Natural killer cell (primary cell): ENCODE measurements around the gene IL10RA. TPM values are rescaled to one million over a fixed set of nuclear protein-coding genes. Genes with fewer than 3 reads are reported as not detected.
A peak's percentile ranks its signal among the peaks of the same experiment; 100 is the strongest.

Experiments used
- ATAC-seq, 3 donors: fragments of 150-1000 bp in 2 of 3; fragments of 200-7000 bp in 1 of 3; cut with Tn5 transposase; 1 replicate in 1 of 3; 2 replicates in 2 of 3; pipeline ENCODE4 v1.10.0; 2021; ENCODE audit warnings: mild to moderate bottlenecking in 2 of 3, moderate library complexity in 2 of 3
- DNase-seq, 2 donors: peaks; one replicate each; pipeline versions ENCODE4 v3.0.0 to v3.0.0-alpha.2; 2013 to 2021; ENCODE audit warnings: mixed read lengths in 1 of 2
- H3K27ac ChIP-seq: one replicate; pipeline ENCODE4 v1.5.1; 2013; ENCODE audit warnings: mild to moderate bottlenecking, low read length
- H3K27me3 ChIP-seq: one replicate; pipeline ENCODE4 v1.6.1; 2013; ENCODE audit warnings: low read length; ENCODE audit not compliant: control insufficient read depth, insufficient read depth
- H3K36me3 ChIP-seq: one replicate; pipeline ENCODE4 v1.6.1; 2013; ENCODE audit warnings: low read length; ENCODE audit not compliant: control insufficient read depth, insufficient read depth
- H3K4me1 ChIP-seq: one replicate; pipeline ENCODE4 v1.6.1; 2013; ENCODE audit warnings: low read length; ENCODE audit not compliant: control insufficient read depth, insufficient read depth
- H3K4me3 ChIP-seq: one replicate; pipeline ENCODE4 v1.5.1; 2013; ENCODE audit warnings: low read length
- H3K9me3 ChIP-seq: one replicate; pipeline ENCODE4 v1.6.1; 2013; ENCODE audit warnings: low read length; ENCODE audit not compliant: control insufficient read depth, insufficient read depth
- H3K27ac Mint-ChIP-seq, 2 donors: one replicate each; pipeline ENCODE4 v1.8.0; 2022; ENCODE audit warnings: mild to moderate bottlenecking in 2 of 2, mixed read lengths in 2 of 2, moderate library complexity in 1 of 2
- H3K27me3 Mint-ChIP-seq, 2 donors: one replicate each; pipeline ENCODE4 v1.8.0; 2022; ENCODE audit warnings: low read depth in 2 of 2, mixed read lengths in 2 of 2
- H3K36me3 Mint-ChIP-seq: one replicate; pipeline ENCODE4 v1.8.0; 2022; ENCODE audit warnings: mixed read lengths
- H3K4me1 Mint-ChIP-seq, 2 donors: one replicate each; pipeline ENCODE4 v1.8.0; 2022; ENCODE audit warnings: mixed read lengths in 2 of 2
- H3K4me3 Mint-ChIP-seq: one replicate; pipeline ENCODE4 v1.8.0; 2022; ENCODE audit warnings: mild to moderate bottlenecking, moderate library complexity, mixed read lengths
- H3K9me3 Mint-ChIP-seq, 2 donors: one replicate each; pipeline ENCODE4 v1.8.0; 2022; ENCODE audit warnings: mixed read lengths in 2 of 2
- CTCF ChIP-seq: fragments of 200-600 bp; IDR thresholded peaks from one replicate; pipeline ENCODE4 v1.8.0; 2022; ENCODE audit warnings: antibody characterized with exemption
- WGBS: methylation state at CpG from one replicate; pipeline ENCODE4 v1.1.7; 2013; ENCODE audit warnings: missing lambda C conversion rate; ENCODE audit not compliant: insufficient coverage; 5-methylcytosine and 5-hydroxymethylcytosine counted together
- intact Hi-C: fragments of 100-400 bp; cut with micrococcal nuclease; formaldehyde crosslinking; loops from one replicate; pipeline ENCODE4 v1.14.2; 2022
- total RNA-seq, 4 donors: library from RNA; stranded (reverse); fragments of 120-200 nt in 1 of 4; gene quantifications; one replicate each; pipeline versions ENCODE4 v1.2.3 to v1.2.4, GENCODE V29; 2013 to 2022

IL10RA gene
- total RNA-seq, 3 donors from 2014 or later (not counting 1 experiment from before 2014, with no cell fraction given), result 263 to 286 (median 268) TPM

GRCh38 chr11:117969160-117969991, 16.8 kb upstream of the IL10RA start:
- H3K4me3 Mint-ChIP-seq, result peak overlapping the region; percentile 70

GRCh38 chr11:117970400-117971024, 15.7 kb upstream of the IL10RA start:
- intact Hi-C loops, result no loop called here
- no peaks in the 10 kb centered on the region for H3K27me3 Mint-ChIP-seq
- Histone ChIP-seq H3K36me3 (no peaks in the 10 kb centered on the region), H3K4me3 (no peak overlapping the region), H3K27ac (peak overlapping the region; percentile 38), H3K27me3 (no peaks in the 10 kb centered on the region), H3K4me1 (peaks cover 66% of the 10 kb centered on the region), H3K9me3 (no peaks in the 10 kb centered on the region)
- H3K9me3 Mint-ChIP-seq, result no peaks in the 10 kb centered on the region
- DNase-seq, result peak in 1 of 2 donors; percentile 72
- ATAC-seq, result peak; percentile 40 to 51 (median 41)
- no peaks in the 10 kb centered on the region for H3K36me3 Mint-ChIP-seq
- no peak for TF ChIP-seq CTCF
- H3K27ac Mint-ChIP-seq, result peak overlapping the region; percentile 85
- peak overlapping the region; percentile 70 for H3K4me3 Mint-ChIP-seq
- 33% methylated on average over 4 of the region's 4 CpGs for WGBS
- H3K4me1 Mint-ChIP-seq, result peaks cover 55 to 62% of the 10 kb centered on the region in 2 donors

More at GRCh38 chr11:117969160-117969991, 16.8 kb upstream of the IL10RA start:
- Histone ChIP-seq H3K4me3 (no peak overlapping the region), H3K9me3 (no peaks in the 10 kb centered on the region), H3K4me1 (peaks cover 57% of the 10 kb centered on the region), H3K27ac (peak overlapping the region; percentile 38), H3K27me3 (no peaks in the 10 kb centered on the region), H3K36me3 (no peaks in the 10 kb centered on the region)
- Mint-ChIP-seq H3K36me3 (no peaks in the 10 kb centered on the region), H3K27me3 (no peaks in the 10 kb centered on the region), H3K9me3 (no peaks in the 10 kb centered on the region), H3K27ac (peak overlapping the region; percentile 85), H3K4me1 (peaks cover 51 to 57% of the 10 kb centered on the region in 2 donors)
- peak in 1 of 2 donors; percentile 51 for DNase-seq
- peak; percentile 73 to 84 (median 81) for ATAC-seq
- intact Hi-C loops, result loop anchor here (1.0 to 5.0 kb wide), 3 partner anchors 16 to 38 kb away; partner anchors contain the start of gene IL10RA
- no peak for TF ChIP-seq CTCF
- WGBS, result 57% methylated on average over 4 of the region's 5 CpGs

- Histone ChIP-seq H3K4me1 (peaks cover 78% of the 10 kb centered on the region), H3K9me3 (no peaks in the 10 kb centered on the region), H3K4me3 (no peak overlapping the region), H3K36me3 (no peaks in the 10 kb centered on the region), H3K27ac (no peak overlapping the region), H3K27me3 (no peaks in the 10 kb centered on the region)
- peaks cover 57 to 65% of the 10 kb centered on the region in 2 donors for H3K4me1 Mint-ChIP-seq
- H3K4me3 Mint-ChIP-seq, result no peak overlapping the region
- no peaks in the 10 kb centered on the region for H3K36me3 Mint-ChIP-seq
- ATAC-seq (no peak), DNase-seq (no peak)
- H3K27ac Mint-ChIP-seq, result no peak overlapping the region
- intact Hi-C loops, result no loop called here
- no peaks in the 10 kb centered on the region for H3K9me3 Mint-ChIP-seq
- no peak for TF ChIP-seq CTCF
- no peaks in the 10 kb centered on the region for H3K27me3 Mint-ChIP-seq
- WGBS, result 97% methylated on average over 10 of the region's 10 CpGs
Measured at GRCh38 chr11:117972044-117972443, 14.2 kb upstream of the IL10RA start.
